GM18526 (cell line): ENCODE measurements around the gene EDEM3.

Source experiments
- POLR2A ChIP-seq: IDR thresholded peaks from 3 replicates; pipeline ENCODE4 v1.6.1; 2011; ENCODE audit not compliant: insufficient read length; ENCODE audit errors: extremely low read depth

EDEM3 gene

DNA sequence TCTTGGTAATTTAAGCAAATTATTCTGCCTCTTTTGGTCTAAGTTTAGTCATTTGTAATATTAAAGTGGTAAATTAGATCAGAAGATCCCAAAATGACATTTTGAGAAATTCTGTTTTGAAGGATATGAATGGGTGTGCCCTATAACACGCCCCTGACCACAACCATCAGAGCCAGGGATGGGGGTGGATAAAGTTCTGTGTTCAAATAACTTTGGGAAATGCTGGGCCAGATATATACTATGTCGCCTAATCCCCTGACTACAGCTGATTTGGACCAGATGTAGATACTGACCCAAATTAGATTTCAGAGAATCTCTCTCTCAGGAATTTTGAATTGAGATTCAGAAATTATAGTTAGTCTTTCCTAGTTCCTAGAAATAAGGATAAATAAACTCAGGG is 21.2 kb upstream of the EDEM3 start:
- TF ChIP-seq POLR2A: no peak

DNA sequence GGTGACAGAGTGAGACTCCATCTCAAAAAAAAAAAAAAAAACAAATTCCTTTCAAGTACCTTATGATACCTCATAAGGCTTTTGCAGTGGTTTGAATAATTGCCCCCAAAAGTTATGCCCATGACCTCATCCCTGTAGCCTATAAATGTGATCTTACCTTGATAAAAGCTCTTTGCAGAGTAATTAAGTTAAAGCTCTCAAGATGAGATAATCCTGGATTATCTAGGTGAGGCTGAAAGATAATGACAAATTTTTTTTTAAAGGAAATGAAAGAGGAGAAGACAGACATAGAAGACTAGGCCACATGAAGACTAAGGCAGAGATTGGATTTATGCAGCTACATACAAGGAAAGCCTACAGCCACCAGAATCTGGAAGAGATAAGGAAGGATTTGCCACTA is 20.7 kb upstream of the EDEM3 start:
- no peak for TF ChIP-seq POLR2A

DNA sequence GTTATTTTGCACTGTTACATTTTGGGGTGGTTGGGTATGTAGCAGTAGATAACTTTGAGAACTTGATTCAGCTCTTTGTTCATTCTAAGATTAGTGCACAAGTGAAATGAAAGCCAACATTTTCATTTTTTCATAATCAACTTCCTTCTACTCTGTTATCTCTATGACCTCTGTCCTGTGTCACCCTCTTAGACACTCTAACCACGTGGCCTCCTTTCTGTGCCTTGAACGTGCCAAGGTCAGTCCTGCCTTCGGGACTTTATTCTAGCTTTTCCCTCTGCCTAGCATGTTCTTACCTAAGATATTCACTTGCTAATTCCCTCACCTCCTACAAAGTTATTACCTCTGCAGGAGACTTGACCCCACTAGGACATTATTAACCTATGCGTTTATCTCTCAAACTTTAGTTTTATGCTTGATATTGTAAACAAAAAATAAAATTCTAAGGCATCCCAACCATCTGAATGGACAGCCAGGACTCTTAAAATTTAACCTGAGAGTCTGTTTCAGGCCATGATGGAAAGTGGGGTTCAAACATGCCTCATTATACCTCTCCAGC is 19.2 kb upstream of the EDEM3 start:
- no peak for TF ChIP-seq POLR2A

DNA sequence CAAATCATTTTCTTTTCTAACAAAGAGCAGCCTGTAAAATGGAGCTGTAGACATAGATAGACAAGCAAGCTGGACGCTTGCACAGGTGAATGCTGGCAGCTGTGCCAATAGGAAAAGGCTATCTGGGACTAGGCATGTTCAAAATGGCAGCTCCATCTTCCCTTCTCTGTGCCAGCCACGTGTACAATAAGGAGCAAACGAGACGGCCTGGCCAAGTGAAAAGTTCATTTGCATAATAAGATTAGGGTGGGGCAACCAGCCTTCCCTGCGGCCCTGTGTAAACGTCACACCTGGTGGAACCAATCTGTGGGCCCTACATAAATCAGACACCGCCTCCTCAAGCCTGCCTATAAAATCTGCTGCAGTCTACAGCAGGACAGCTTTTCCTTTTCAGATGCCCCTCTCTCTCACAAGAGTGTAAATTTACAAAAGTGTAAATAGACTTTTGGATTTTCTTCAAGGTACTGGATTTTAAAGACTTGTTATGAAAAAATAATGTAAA is 16.6 kb upstream of the EDEM3 start:
- TF ChIP-seq POLR2A: no peak

DNA sequence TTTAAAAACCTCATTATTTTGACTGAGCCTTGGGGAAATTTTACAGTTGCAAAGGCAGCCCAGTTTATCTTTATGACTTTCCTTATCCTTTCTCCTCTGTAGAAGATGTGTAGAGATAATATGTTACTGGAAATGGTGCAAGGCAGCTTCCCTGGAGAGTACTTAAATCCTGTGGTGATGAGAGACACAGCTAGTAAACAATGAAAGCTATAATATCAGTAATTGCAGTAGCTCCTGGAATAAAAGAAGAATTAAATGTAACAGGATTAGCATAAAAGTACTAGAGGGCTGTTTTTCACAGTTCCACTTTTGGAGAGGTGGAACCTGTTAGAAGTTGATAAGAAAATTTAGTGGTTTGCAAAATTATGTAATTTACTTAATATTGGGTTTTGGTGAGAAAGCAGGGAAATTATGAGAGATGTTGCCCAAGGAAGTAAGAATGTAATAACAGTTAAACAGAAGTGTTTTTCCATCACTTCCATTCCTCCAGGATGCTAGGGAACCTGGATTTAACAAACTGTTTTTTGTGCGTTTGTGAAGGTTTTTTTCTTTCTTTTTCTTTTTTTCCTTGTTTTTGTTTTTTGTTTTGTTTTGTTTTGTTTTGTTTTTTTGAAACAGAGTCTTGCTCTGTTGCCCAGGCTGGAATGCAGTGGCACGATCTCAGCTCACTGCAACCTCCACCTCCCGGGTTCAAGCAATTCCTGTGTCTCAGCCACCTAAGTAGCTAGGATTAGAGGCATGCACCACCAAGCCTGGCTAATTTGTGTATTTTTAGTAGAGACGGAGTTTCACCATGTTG is 15.7 kb upstream of the EDEM3 start:
- TF ChIP-seq POLR2A: no peak

DNA sequence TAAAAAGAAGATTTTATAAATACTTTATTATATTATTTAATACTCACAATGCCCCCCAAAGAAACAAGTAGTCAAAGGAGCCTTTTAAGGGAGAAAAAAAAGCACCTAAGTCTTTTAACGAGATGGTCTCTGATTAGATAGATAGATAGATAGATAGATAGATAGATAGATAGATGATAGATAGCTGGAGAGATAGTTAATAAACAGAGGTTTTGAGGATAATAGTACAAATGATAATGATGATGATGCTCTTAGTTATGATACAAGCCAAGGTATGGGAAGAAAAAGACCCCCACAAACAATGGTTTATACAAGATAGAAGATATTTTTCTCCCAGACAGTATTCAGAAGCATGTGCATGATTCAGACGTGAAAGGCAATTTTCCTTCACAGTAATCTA is 14.6 kb upstream of the EDEM3 start:
- TF ChIP-seq POLR2A: no peak

DNA sequence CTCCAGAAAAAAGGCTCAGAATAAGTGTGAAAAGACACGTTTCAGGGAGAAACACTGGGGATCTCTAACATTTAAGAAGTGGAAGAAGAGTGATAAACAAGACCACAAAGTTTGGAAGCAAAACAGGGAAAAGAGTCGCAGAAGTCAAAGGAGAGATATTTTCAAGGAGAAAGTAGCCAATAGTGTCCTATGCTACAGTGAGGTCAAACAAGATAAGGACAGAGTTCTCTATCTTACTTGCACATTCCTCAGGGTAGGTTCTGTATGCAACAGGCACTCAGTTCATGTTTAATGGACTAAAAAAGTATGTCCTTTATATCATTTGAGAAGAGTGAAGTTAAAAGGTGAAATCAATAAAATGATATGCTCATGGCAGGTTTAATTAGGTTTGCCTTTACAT is 13.8 kb upstream of the EDEM3 start:
- no peak for TF ChIP-seq POLR2A

DNA sequence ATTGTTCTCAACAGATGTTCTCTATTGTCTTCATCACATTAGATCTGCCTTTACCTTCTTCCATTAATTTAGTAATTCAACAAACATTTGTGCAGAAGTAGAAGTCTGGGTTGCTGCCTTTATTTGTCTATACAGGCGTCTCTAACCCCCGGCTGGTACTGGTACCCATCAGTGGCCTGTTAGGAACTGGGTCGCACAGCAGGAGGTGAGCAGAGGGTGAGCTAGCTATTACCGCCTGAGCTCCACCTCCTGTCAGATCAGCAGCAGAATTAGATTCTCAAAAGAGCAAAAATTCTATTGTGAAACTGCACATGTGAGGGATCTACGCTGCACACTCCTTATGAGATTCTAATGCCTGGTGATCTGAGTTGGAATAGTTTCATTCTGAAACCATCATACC is 12.9 kb upstream of the EDEM3 start:
- no peak for TF ChIP-seq POLR2A

DNA sequence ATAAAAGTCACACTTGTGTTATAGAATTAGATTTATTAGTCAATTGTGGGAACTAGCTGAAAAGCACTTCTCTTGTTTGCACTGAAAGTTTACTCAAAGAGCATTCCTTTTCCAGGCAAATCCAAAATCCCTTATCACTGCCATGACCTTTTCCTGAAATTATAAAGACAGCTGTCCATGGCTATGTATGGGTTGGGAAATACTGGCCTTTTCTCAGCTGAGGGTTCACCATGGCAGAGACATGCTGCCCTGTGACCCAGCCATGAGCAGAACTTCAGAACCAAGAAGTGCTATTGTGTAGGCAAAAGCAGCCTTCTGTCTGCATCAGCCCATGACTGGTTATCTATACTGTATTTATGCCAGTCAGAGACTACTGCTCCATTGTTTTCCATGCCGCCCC is 9.8 kb upstream of the EDEM3 start:
- TF ChIP-seq POLR2A: no peak

DNA sequence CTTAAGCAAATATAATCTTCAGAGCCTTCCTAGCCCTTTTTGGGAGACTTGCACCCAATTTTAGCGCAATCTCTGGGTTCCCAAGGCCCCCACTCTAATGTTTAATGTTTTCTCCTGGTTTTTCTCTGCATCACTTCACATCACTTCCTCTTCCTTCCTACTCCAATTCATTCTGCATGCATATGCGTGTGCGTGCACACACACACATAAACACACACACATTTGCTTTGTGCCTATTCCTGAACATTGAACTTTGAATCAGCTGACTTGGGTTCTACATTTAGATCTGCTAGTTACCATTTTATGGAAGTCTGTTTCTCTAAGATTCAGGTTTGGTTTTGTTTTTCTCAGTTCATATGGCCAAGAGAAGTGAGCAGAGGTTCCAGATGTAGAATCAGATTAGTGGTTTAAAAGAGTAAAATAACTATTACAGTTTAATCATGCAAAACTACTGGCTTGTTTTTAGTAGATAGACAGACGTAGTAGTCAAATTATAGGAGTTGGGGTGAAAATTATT is 7.4 kb upstream of the EDEM3 start:
- no peak for TF ChIP-seq POLR2A

DNA sequence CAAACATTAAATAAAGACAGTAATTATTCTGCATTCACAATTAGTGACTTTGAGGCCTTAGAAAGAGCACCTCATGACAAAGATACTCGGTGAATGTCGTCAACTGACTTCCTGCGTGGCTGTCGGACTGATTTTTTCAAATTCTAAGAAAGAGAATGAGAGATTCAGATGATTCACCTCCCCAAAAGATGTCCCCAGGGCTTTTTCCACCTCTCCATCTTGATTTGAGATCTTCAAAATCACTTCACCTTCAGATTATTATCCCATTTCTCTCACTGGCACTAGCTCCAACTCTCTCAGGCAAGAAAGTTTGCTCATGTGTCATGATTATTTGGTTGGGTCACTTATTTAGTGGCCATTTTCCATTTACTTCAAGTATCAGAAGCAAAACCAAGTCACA is 5.0 kb upstream of the EDEM3 start:
- no peak for TF ChIP-seq POLR2A

DNA sequence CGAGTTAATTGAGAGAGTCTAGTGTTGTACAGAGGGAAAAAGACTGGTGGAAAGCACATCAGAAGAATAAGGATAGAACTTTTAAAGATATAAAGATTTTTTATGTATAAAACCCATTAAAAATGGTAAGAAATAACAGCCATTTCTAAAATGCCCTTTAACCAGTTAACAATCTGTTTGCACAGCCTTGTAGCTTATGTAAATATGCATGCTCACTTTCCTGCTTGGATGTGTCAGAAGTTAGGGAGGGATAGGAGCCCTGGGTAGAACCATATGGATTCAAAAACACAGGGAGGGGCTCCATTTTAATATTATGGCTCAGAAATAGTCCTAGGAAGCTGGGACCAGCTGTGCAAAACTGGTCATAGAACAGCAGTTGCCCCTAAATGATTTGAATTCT is 4.5 kb upstream of the EDEM3 start:
- no peak for TF ChIP-seq POLR2A

DNA sequence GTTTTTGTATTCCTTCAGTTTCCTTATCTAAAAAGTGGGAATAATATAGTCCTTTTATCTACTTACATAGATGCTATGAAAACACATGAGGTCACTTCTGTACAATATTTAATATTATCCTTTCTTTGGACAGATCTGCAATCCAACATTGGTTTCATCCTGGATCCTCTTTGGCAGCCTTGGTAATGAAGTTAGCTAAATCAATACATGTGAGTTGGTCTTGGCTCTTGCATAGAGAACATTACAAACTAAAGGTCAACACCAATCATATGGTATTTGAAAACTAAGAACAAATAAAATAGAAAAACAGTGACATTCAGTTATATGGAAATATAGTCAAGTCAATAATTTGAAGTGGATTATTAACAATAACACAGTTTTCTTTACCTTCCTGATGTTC is 3.2 kb upstream of the EDEM3 start:
- TF ChIP-seq POLR2A: no peak

DNA sequence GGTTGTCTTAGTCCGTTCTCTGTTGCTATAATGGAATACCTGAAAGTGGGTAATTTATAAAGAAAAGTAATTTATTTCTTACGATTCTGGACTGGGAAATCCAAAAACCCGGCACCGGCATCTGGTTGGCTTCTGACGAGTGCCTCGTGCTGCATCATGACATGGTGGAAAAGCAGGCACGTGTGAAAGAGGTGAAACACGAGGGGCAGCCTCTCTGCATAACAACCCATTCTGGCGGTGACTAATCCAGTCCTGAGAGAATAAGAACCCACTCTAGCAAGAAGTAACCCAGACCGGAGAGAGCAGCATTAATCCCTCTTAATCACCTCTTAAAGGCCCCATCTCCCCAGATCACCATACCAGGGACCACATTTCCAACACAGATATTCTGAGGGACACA is 2.7 kb upstream of the EDEM3 start:
- TF ChIP-seq POLR2A: no peak

DNA sequence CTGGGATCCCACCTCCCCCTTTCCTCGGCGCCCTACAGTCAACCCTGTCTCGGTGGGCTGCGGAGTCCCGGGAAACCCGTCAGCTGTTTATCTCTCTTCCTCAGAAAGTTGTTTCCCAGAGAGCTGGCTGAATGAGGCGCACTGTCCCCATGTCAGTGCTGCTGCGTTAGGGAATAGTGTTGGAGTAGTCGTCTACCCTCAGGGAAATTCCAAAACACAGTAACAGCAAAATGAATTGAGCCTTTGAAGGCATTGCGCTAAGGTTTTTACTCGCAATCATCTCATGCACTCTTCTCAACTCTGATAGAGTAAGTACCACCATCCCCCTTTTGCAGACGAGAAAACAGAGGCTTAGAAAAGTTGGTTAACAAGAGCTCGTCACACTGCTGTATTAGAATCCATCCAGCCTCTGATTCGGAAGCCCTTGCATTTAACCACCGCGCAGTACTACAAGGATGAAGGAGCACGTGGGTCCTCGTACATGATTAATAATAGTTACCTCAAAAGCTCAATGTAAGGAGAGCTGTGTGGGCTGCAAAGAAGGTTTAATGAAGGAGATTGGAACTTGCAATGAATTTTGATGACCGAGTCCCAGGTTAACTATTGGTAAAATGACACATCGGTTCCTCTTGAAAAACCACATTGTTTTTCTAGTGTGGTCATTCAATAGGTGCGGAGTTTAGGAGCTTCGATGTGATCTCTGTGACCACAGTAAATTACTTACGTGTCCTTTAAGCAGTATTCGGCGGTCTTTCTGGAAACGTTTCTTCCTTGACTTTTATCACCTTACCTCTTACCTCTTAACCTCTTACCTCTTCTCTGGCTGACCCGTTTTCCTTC is 788 bp upstream of the EDEM3 start:
- no peak for TF ChIP-seq POLR2A
